HEK293 (cell line): ENCODE data around the gene SELENOF.

ENCODE experiments used
- BCL11A ChIP-seq: fragments of 450-650 bp; formaldehyde crosslinking; IDR thresholded peaks from 2 replicates; pipeline ENCODE4 v1.5.1; 2016; ENCODE audit warnings: low read depth, missing biosample characterization, missing genetic modification characterization
- CTCF ChIP-seq: fragments of 450-650 bp; formaldehyde crosslinking; IDR thresholded peaks from 2 replicates; pipeline ENCODE4 v1.5.1; 2016; ENCODE audit warnings: missing biosample characterization, missing genetic modification characterization
- IKZF3 ChIP-seq: fragments of 450-650 bp; IDR thresholded peaks from 2 replicates; pipeline ENCODE4 v1.5.0; 2018; ENCODE audit warnings: missing biosample characterization, mild to moderate bottlenecking, missing genetic modification characterization, moderate library complexity
- MZF1 ChIP-seq: fragments of 450-650 bp; formaldehyde crosslinking; IDR thresholded peaks from 2 replicates; pipeline ENCODE4 v1.5.1; 2017; ENCODE audit warnings: missing biosample characterization, missing genetic modification characterization, borderline replicate concordance
- TRIM28 ChIP-seq: IDR thresholded peaks from 2 replicates; pipeline ENCODE4 v1.6.1; 2011; ENCODE audit warnings: low read length, control low read depth, borderline replicate concordance
- ZNF138 ChIP-seq: fragments of 450-650 bp; formaldehyde crosslinking; IDR thresholded peaks from 2 replicates; pipeline ENCODE4 v1.5.1; 2016; ENCODE audit warnings: missing biosample characterization, missing genetic modification characterization, borderline replicate concordance
- ZNF155 ChIP-seq: fragments of 450-650 bp; formaldehyde crosslinking; IDR thresholded peaks from 2 replicates; pipeline ENCODE4 v1.5.1; 2016; ENCODE audit warnings: missing biosample characterization, missing genetic modification characterization
- ZNF239 ChIP-seq: fragments of 450-650 bp; formaldehyde crosslinking; IDR thresholded peaks from 2 replicates; pipeline ENCODE4 v1.5.1; 2016; ENCODE audit warnings: missing biosample characterization, missing genetic modification characterization
- ZNF302 ChIP-seq: fragments of 450-650 bp; formaldehyde crosslinking; IDR thresholded peaks from 2 replicates; pipeline ENCODE4 v1.5.1; 2016; ENCODE audit warnings: missing biosample characterization, missing genetic modification characterization, low read depth
- ZNF518A ChIP-seq: fragments of 450-650 bp; formaldehyde crosslinking; conservative IDR thresholded peaks from 2 replicates; pipeline ENCODE4 v1.5.1; 2016; ENCODE audit warnings: low read depth, missing biosample characterization, missing genetic modification characterization
- ZNF629 ChIP-seq: fragments of 450-650 bp; formaldehyde crosslinking; IDR thresholded peaks from 2 replicates; pipeline ENCODE4 v1.5.1; 2017; ENCODE audit warnings: missing biosample characterization, missing genetic modification characterization

- TF ChIP-seq IKZF3 (tag by site-specific recombination) (no peak), TRIM28 (no peak), BCL11A (tag by site-specific recombination) (no peak), CTCF (tag by site-specific recombination) (no peak), MZF1 (tag by site-specific recombination) (no peak), ZNF155 (tag by site-specific recombination) (no peak), ZNF302 (tag by site-specific recombination) (no peak), ZNF629 (tag by site-specific recombination) (no peak), ZNF138 (no peak), ZNF239 (no peak), ZNF518A (tag by site-specific recombination) (no peak)
Observed at GRCh38 chr1:86861424-86861823, 52.5 kb downstream of the SELENOF start.
